ENCODE data around the gene KLHL25. TPM values are rescaled to one million over a fixed set of nuclear protein-coding genes. Genes with fewer than 3 reads are reported as not detected.

Gene KLHL25
- total and polyA plus RNA-seq, 7 donors = 3.0 to 9.0 (median 5.7) TPM

GRCh38 chr15:85753261-85753660 lies 41.5 kb downstream of the KLHL25 start:
- WGBS, 2 donors = 88 to 97% methylated on average over 1 of the region's 1 CpG
- Histone ChIP-seq H3K36me3 (peaks cover 0 to 7% (median under 1%) of the 10 kb centered on the region in 4 donors), H3K4me3 (no peak overlapping the region), H3K4me1 (peaks cover 0 to 49% (median 48%) of the 10 kb centered on the region in 4 donors), H3K27ac (no peak overlapping the region), H3K27me3 (no peaks in the 10 kb centered on the region), H3K9me3 (no peaks in the 10 kb centered on the region)
- no peak for DNase-seq
- intact Hi-C loops (cut with DNase I) = no loop called here
- TF ChIP-seq EP300 (IDR thresholded peaks at IDR 0.05) (no peak), CTCF (IDR thresholded peaks at IDR 0.05) (no peak), POLR2A (IDR thresholded peaks at IDR 0.05) (no peak), POLR2AphosphoS5 (IDR thresholded peaks at IDR 0.05) (no peak)

DNA sequence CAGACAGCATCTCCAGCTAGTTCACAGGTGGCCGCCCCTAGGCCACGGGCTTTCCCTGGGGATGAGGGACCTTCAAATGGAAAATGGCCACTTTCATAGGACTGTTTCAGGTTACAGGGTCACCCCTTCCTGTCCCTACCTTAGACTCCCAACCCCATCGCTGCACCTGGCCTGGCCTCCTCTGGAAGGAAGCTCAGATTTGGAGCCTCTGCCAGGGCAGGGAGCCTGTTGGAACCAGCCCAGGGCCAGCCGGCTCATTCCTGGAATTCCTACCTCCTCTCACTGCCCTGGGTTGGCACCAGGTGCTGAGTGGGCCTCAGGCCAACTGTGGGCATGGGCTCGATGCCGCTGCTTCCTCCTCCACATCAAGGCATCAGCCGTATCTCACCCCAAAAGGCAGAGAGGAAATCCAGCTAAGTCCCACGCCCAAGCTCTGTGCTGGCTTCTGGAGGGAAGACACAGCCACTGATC lies 42.2 kb downstream of the KLHL25 start:
- DNase-seq = peak; percentile 52
- intact Hi-C loops (cut with DNase I) = no loop called here
- peaks cover 0 to 54% (median 43%) of the 10 kb centered on the region in 4 donors for H3K4me1 ChIP-seq

GRCh38 chr15:85752124-85752475 lies 42.6 kb downstream of the KLHL25 start:
- peaks cover 0 to 54% (median 42%) of the 10 kb centered on the region in 4 donors for H3K4me1 ChIP-seq
- no peak for TF ChIP-seq CTCF (IDR thresholded peaks at IDR 0.05)
- no peak for TF ChIP-seq EP300 (IDR thresholded peaks at IDR 0.05)
- TF ChIP-seq POLR2A (IDR thresholded peaks at IDR 0.05) = no peak
- no peak for TF ChIP-seq POLR2AphosphoS5 (IDR thresholded peaks at IDR 0.05)
- intact Hi-C loops (cut with DNase I) = no loop called here
- WGBS, 2 donors = 91 to 92% methylated on average over 15 of the region's 15 CpGs
- no peaks in the 10 kb centered on the region for H3K9me3 ChIP-seq
- peaks cover 0 to 18% (median 6%) of the 10 kb centered on the region in 4 donors for H3K36me3 ChIP-seq
- no peak for DNase-seq
- peak overlapping the region in 2 of 4 donors; percentile 69 to 88 for H3K27ac ChIP-seq
- no peaks in the 10 kb centered on the region for H3K27me3 ChIP-seq
- H3K4me3 ChIP-seq = no peak overlapping the region

More for the DNA sequence above, 42.2 kb downstream of the KLHL25 start:
- 57 to 58% methylated on average over 8 of the region's 8 CpGs for WGBS, 2 donors
- no peak overlapping the region for H3K4me3 ChIP-seq
- no peaks in the 10 kb centered on the region for H3K27me3 ChIP-seq
- H3K36me3 ChIP-seq = peaks cover 0 to 14% (median 4%) of the 10 kb centered on the region in 4 donors
- H3K27ac ChIP-seq = peak overlapping the region in 1 of 4 donors; percentile 22
- TF ChIP-seq EP300 (IDR thresholded peaks at IDR 0.05) (no peak), POLR2A (IDR thresholded peaks at IDR 0.05) (no peak), CTCF (IDR thresholded peaks at IDR 0.05) (no peak), POLR2AphosphoS5 (IDR thresholded peaks at IDR 0.05) (no peak)
- no peaks in the 10 kb centered on the region for H3K9me3 ChIP-seq

DNA sequence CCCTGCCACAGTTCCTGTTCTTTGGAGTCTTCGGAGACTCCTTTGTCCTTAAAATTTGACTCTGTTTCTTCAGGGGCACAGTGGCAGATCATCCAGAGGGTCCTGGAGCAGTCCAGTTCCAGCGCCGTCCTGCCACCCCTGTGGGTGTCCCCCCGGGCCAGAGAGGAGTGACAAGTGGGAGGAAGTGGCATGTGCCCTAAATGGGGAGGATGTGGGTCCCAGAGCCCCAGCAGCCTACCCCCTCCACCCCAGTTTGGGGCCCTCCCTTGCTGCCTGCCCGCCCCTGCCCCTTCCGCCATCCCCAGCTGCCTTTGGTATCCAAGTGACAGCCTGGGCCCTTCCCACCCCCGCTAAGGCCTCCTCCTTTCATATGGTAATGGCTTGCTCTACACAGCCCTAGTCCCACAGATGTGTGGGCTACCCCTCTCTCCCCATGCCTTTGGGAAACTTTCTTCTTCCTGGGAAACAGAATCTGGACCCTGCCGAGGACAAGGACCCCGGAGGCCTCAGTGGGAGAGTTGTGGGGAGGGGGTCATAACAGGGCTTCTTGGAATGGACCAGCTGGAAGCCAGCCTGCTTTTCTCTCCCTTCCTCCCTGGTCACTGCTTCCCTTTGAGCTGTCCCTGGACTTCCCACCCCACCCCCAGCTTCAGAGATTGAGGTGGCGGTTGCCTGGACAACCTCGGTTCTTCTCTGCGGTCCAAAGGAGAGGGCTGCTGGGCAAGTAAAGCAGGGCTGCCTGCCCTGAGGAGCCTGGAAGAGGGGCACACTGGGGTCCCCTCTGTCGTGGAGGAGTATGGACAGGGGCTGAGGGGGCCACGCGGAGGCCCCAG lies 43.2 kb downstream of the KLHL25 start:
- Histone ChIP-seq H3K36me3 (peaks cover 0 to 24% (median 12%) of the 10 kb centered on the region in 4 donors), H3K4me3 (no peak overlapping the region), H3K9me3 (no peaks in the 10 kb centered on the region), H3K4me1 (peaks cover 0 to 54% (median 42%) of the 10 kb centered on the region in 4 donors), H3K27me3 (no peaks in the 10 kb centered on the region), H3K27ac (peak overlapping the region; percentile 66 to 88 (median 76))
- no peak for TF ChIP-seq POLR2A (IDR thresholded peaks at IDR 0.05)
- no peak for TF ChIP-seq EP300 (IDR thresholded peaks at IDR 0.05)
- TF ChIP-seq CTCF (IDR thresholded peaks at IDR 0.05) = no peak
- no peak for TF ChIP-seq POLR2AphosphoS5 (IDR thresholded peaks at IDR 0.05)
- intact Hi-C loops (cut with DNase I) = loop anchor here (2.0 kb wide), 1 partner anchor 43 kb away; the partner anchor contains the start of gene KLHL25
- WGBS, 2 donors = 64 to 81% methylated on average over 15 of the region's 15 CpGs
- DNase-seq = peak; percentile 67

All from sigmoid colon (tissue), 7 donors.